Activated CD8-positive, alpha-beta memory T cell treated with anti-CD3 and anti-CD28 coated beads for 48 hours (primary cell): ENCODE results near the gene EIF4A3.

Source experiments
- DNase-seq, 3 experiments: peaks; one replicate each; pipeline ENCODE4 v3.0.0-alpha.2; 2020; ENCODE audit warnings: low read depth in 2 of 3, low spot score in 2 of 3

Gene EIF4A3

GRCh38 chr17:80137131-80137530 lies 9.8 kb downstream of the EIF4A3 start:
- DNase-seq = no peak

GRCh38 chr17:80133626-80133970 lies 13.3 kb downstream of the EIF4A3 start:
- no peak for DNase-seq

GRCh38 chr17:80132906-80133625 lies 13.9 kb downstream of the EIF4A3 start:
- DNase-seq = no peak

GRCh38 chr17:80130992-80131391 lies 15.9 kb downstream of the EIF4A3 start:
- DNase-seq = no peak

- no peak for DNase-seq
Observed at GRCh38 chr17:80129006-80129565, 17.8 kb downstream of the EIF4A3 start.

GRCh38 chr17:80126449-80126715 lies 20.5 kb downstream of the EIF4A3 start:
- no peak for DNase-seq

GRCh38 chr17:80125656-80126448 lies 21.1 kb downstream of the EIF4A3 start:
- no peak for DNase-seq

- DNase-seq = no peak
Observed at GRCh38 chr17:80124351-80124981, 22.5 kb downstream of the EIF4A3 start.

- no peak for DNase-seq
Observed at GRCh38 chr17:80123791-80124190, 23.1 kb downstream of the EIF4A3 start.

- DNase-seq = no peak
Observed at GRCh38 chr17:80122926-80123505, 23.9 kb downstream of the EIF4A3 start.

- DNase-seq = no peak
Observed at GRCh38 chr17:80122026-80122575, 24.8 kb downstream of the EIF4A3 start.

- DNase-seq = no peak
Observed at GRCh38 chr17:80119839-80120238, 27.1 kb downstream of the EIF4A3 start.

GRCh38 chr17:80119271-80119791 lies 27.6 kb downstream of the EIF4A3 start:
- DNase-seq = no peak

- no peak for DNase-seq
Observed at GRCh38 chr17:80118601-80119270, 28.2 kb downstream of the EIF4A3 start.

GRCh38 chr17:80117491-80118401 lies 29.2 kb downstream of the EIF4A3 start:
- no peak for DNase-seq

- DNase-seq = no peak
Observed at GRCh38 chr17:80116921-80117380, 30.0 kb downstream of the EIF4A3 start.

GRCh38 chr17:80116276-80116920 lies 30.5 kb downstream of the EIF4A3 start:
- no peak for DNase-seq

- DNase-seq = no peak
Observed at GRCh38 chr17:80115159-80115558, 31.8 kb downstream of the EIF4A3 start.

GRCh38 chr17:80114758-80115157 lies 32.2 kb downstream of the EIF4A3 start:
- DNase-seq = no peak
